ENCODE data around the gene PRKG1.

DNA sequence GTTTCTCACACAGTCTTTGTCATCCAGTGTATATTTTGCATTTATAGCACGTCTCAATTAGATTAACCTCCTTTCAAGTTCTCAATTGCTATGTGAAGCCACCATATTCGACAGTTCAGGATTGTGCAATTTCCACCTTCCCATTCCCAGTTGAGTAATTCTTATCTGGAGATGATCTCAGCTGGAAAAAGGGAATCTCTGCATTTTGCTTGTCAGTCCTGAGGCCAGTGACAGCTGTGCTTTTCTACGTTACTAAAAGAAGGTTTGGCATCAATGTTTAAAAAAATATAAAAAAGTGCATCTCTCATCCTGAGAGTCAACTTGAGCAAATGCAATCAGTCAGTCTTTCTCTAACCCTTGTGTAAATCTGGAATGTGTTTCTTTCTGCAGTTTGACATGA, 247.7 kb downstream of the PRKG1 start:
- TF ChIP-seq, protein P1, sequence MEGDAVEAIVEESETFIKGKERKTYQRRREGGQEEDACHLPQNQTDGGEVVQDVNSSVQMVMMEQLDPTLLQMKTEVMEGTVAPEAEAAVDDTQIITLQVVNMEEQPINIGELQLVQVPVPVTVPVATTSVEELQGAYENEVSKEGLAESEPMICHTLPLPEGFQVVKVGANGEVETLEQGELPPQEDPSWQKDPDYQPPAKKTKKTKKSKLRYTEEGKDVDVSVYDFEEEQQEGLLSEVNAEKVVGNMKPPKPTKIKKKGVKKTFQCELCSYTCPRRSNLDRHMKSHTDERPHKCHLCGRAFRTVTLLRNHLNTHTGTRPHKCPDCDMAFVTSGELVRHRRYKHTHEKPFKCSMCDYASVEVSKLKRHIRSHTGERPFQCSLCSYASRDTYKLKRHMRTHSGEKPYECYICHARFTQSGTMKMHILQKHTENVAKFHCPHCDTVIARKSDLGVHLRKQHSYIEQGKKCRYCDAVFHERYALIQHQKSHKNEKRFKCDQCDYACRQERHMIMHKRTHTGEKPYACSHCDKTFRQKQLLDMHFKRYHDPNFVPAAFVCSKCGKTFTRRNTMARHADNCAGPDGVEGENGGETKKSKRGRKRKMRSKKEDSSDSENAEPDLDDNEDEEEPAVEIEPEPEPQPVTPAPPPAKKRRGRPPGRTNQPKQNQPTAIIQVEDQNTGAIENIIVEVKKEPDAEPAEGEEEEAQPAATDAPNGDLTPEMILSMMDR (IDR thresholded peaks at IDR 0.05): no peak
- TF ChIP-seq, protein P2, sequence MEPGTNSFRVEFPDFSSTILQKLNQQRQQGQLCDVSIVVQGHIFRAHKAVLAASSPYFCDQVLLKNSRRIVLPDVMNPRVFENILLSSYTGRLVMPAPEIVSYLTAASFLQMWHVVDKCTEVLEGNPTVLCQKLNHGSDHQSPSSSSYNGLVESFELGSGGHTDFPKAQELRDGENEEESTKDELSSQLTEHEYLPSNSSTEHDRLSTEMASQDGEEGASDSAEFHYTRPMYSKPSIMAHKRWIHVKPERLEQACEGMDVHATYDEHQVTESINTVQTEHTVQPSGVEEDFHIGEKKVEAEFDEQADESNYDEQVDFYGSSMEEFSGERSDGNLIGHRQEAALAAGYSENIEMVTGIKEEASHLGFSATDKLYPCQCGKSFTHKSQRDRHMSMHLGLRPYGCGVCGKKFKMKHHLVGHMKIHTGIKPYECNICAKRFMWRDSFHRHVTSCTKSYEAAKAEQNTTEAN (CRISPR knock-in tag; IDR thresholded peaks at IDR 0.05): no peak
- TF ChIP-seq, protein P3, sequence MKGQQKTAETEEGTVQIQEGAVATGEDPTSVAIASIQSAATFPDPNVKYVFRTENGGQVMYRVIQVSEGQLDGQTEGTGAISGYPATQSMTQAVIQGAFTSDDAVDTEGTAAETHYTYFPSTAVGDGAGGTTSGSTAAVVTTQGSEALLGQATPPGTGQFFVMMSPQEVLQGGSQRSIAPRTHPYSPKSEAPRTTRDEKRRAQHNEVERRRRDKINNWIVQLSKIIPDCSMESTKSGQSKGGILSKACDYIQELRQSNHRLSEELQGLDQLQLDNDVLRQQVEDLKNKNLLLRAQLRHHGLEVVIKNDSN (CRISPR knock-in tag; IDR thresholded peaks at IDR 0.05): no peak
- TF ChIP-seq ZBTB21 (CRISPR knock-in tag; IDR thresholded peaks at IDR 0.05; ENCODE audit: borderline replicate concordance) (no peak), NR1H2 (CRISPR knock-in tag; IDR thresholded peaks at IDR 0.05) (no peak), NR3C1 (CRISPR knock-in tag; conservative IDR thresholded peaks at IDR 0.05; ENCODE audit: low read depth) (no peak), ATF1 (CRISPR knock-in tag; IDR thresholded peaks at IDR 0.05) (no peak)
- TF ChIP-seq, protein P4, sequence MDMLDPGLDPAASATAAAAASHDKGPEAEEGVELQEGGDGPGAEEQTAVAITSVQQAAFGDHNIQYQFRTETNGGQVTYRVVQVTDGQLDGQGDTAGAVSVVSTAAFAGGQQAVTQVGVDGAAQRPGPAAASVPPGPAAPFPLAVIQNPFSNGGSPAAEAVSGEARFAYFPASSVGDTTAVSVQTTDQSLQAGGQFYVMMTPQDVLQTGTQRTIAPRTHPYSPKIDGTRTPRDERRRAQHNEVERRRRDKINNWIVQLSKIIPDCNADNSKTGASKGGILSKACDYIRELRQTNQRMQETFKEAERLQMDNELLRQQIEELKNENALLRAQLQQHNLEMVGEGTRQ (CRISPR knock-in tag; IDR thresholded peaks at IDR 0.05): no peak
- TF ChIP-seq, protein P5, sequence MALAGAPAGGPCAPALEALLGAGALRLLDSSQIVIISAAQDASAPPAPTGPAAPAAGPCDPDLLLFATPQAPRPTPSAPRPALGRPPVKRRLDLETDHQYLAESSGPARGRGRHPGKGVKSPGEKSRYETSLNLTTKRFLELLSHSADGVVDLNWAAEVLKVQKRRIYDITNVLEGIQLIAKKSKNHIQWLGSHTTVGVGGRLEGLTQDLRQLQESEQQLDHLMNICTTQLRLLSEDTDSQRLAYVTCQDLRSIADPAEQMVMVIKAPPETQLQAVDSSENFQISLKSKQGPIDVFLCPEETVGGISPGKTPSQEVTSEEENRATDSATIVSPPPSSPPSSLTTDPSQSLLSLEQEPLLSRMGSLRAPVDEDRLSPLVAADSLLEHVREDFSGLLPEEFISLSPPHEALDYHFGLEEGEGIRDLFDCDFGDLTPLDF (CRISPR knock-in tag; IDR thresholded peaks at IDR 0.05): no peak
- TF ChIP-seq, protein P6, sequence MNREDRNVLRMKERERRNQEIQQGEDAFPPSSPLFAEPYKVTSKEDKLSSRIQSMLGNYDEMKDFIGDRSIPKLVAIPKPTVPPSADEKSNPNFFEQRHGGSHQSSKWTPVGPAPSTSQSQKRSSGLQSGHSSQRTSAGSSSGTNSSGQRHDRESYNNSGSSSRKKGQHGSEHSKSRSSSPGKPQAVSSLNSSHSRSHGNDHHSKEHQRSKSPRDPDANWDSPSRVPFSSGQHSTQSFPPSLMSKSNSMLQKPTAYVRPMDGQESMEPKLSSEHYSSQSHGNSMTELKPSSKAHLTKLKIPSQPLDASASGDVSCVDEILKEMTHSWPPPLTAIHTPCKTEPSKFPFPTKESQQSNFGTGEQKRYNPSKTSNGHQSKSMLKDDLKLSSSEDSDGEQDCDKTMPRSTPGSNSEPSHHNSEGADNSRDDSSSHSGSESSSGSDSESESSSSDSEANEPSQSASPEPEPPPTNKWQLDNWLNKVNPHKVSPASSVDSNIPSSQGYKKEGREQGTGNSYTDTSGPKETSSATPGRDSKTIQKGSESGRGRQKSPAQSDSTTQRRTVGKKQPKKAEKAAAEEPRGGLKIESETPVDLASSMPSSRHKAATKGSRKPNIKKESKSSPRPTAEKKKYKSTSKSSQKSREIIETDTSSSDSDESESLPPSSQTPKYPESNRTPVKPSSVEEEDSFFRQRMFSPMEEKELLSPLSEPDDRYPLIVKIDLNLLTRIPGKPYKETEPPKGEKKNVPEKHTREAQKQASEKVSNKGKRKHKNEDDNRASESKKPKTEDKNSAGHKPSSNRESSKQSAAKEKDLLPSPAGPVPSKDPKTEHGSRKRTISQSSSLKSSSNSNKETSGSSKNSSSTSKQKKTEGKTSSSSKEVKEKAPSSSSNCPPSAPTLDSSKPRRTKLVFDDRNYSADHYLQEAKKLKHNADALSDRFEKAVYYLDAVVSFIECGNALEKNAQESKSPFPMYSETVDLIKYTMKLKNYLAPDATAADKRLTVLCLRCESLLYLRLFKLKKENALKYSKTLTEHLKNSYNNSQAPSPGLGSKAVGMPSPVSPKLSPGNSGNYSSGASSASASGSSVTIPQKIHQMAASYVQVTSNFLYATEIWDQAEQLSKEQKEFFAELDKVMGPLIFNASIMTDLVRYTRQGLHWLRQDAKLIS (CRISPR knock-in tag; IDR thresholded peaks at IDR 0.05; ENCODE audit: borderline replicate concordance): no peak
- TF ChIP-seq, protein P7, sequence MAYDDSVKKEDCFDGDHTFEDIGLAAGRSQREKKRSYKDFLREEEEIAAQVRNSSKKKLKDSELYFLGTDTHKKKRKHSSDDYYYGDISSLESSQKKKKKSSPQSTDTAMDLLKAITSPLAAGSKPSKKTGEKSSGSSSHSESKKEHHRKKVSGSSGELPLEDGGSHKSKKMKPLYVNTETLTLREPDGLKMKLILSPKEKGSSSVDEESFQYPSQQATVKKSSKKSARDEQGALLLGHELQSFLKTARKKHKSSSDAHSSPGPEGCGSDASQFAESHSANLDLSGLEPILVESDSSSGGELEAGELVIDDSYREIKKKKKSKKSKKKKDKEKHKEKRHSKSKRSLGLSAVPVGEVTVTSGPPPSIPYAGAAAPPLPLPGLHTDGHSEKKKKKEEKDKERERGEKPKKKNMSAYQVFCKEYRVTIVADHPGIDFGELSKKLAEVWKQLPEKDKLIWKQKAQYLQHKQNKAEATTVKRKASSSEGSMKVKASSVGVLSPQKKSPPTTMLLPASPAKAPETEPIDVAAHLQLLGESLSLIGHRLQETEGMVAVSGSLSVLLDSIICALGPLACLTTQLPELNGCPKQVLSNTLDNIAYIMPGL (CRISPR knock-in tag; IDR thresholded peaks at IDR 0.05): no peak

All from WTC11 (cell line).